GM12891 (cell line): ENCODE measurements around the gene SDE2.

Experiments
- POLR2A ChIP-seq: IDR thresholded peaks from 2 replicates; pipeline ENCODE4 v1.6.1; 2011; ENCODE audit warnings: low read depth, low read length, control low read depth
- POLR2AphosphoS5 ChIP-seq: IDR thresholded peaks from 2 replicates; pipeline ENCODE4 v1.6.1; 2011; ENCODE audit warnings: low read depth, low read length, control low read depth
- SPI1 ChIP-seq: IDR thresholded peaks from 2 replicates; pipeline ENCODE4 v1.6.1; 2011; ENCODE audit warnings: low read depth, low read length, control low read depth

DNA sequence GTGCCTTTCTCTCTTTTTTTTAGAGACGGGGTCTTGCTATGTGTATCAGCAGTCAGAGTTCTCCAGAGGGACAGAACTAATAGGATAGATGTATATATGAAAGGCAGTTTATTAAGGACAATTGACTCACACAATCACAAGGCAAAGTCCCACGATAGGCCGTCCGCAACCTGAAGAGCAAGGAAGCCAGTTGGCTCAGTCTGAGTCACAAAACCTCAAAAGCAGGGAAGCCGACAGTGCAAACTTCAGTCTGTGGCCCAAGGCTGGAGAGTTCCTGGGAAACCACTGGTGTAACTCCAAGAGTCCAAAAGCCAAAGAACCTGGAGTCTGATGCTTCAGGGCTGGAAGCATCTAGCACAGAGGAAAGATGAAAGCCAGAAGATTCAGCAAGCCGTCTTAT lies 47.1 kb upstream of the SDE2 start:
- TF ChIP-seq POLR2AphosphoS5 (no peak), POLR2A (no peak), SPI1 (no peak)
